ENCODE data around the gene JOSD2. TPM values are rescaled to one million over a fixed set of nuclear protein-coding genes. Genes with fewer than 3 reads are reported as not detected.
A peak's percentile ranks its signal among the peaks of the same experiment; 100 is the strongest.

The JOSD2 gene
- total RNA-seq, 1 experiment from 2014 or later = 21.9 TPM

- H3K27me3 ChIP-seq (replicated peaks) = peaks cover 39% of the 10 kb centered on the region
- H3K27ac ChIP-seq = no peak overlapping the region
Measured at GRCh38 chr19:50551034-50551714, 40.2 kb upstream of the JOSD2 start.

GRCh38 chr19:50550594-50550966 lies 39.6 kb upstream of the JOSD2 start:
- DNase-seq (ENCODE audit: low read depth in 1 of 2, low spot score in 2 of 2) = no peak
- Histone ChIP-seq H3K27me3 (replicated peaks) (peaks cover 34% of the 10 kb centered on the region), H3K36me3 (no peaks in the 10 kb centered on the region), H3K4me3 (no peak overlapping the region), H3K4me1 (replicated peaks) (no peaks in the 10 kb centered on the region), H3K9me3 (replicated peaks) (no peaks in the 10 kb centered on the region), H3K27ac (no peak overlapping the region)

More at GRCh38 chr19:50551034-50551714, 40.2 kb upstream of the JOSD2 start:
- Histone ChIP-seq H3K4me3 (no peak overlapping the region), H3K9me3 (replicated peaks) (no peaks in the 10 kb centered on the region), H3K36me3 (no peaks in the 10 kb centered on the region), H3K4me1 (replicated peaks) (no peaks in the 10 kb centered on the region)
- DNase-seq (ENCODE audit: low read depth in 1 of 2, low spot score in 2 of 2) = no peak

GRCh38 chr19:50549927-50550593 lies 39.1 kb upstream of the JOSD2 start:
- Histone ChIP-seq H3K9me3 (replicated peaks) (no peaks in the 10 kb centered on the region), H3K4me3 (no peak overlapping the region), H3K4me1 (replicated peaks) (no peaks in the 10 kb centered on the region), H3K27ac (no peak overlapping the region), H3K27me3 (replicated peaks) (peaks cover 29% of the 10 kb centered on the region), H3K36me3 (no peaks in the 10 kb centered on the region)
- DNase-seq (ENCODE audit: low read depth in 1 of 2, low spot score in 2 of 2) = no peak

GRCh38 chr19:50549059-50549926 lies 38.3 kb upstream of the JOSD2 start:
- no peak overlapping the region for H3K4me3 ChIP-seq
- H3K27ac ChIP-seq = no peak overlapping the region
- H3K27me3 ChIP-seq (replicated peaks) = peaks cover 23% of the 10 kb centered on the region
- H3K36me3 ChIP-seq = no peaks in the 10 kb centered on the region
- H3K9me3 ChIP-seq (replicated peaks) = no peaks in the 10 kb centered on the region
- no peak for DNase-seq (ENCODE audit: low read depth in 1 of 2, low spot score in 2 of 2)
- no peaks in the 10 kb centered on the region for H3K4me1 ChIP-seq (replicated peaks)

- H3K27me3 ChIP-seq (replicated peaks) = peaks cover 21% of the 10 kb centered on the region
- no peak overlapping the region for H3K27ac ChIP-seq
- H3K4me3 ChIP-seq = no peak overlapping the region
- no peaks in the 10 kb centered on the region for H3K9me3 ChIP-seq (replicated peaks)
- no peak for DNase-seq (ENCODE audit: low read depth in 1 of 2, low spot score in 2 of 2)
- no peaks in the 10 kb centered on the region for H3K36me3 ChIP-seq
- no peaks in the 10 kb centered on the region for H3K4me1 ChIP-seq (replicated peaks)
Measured at GRCh38 chr19:50548191-50549058, 37.4 kb upstream of the JOSD2 start.

DNA sequence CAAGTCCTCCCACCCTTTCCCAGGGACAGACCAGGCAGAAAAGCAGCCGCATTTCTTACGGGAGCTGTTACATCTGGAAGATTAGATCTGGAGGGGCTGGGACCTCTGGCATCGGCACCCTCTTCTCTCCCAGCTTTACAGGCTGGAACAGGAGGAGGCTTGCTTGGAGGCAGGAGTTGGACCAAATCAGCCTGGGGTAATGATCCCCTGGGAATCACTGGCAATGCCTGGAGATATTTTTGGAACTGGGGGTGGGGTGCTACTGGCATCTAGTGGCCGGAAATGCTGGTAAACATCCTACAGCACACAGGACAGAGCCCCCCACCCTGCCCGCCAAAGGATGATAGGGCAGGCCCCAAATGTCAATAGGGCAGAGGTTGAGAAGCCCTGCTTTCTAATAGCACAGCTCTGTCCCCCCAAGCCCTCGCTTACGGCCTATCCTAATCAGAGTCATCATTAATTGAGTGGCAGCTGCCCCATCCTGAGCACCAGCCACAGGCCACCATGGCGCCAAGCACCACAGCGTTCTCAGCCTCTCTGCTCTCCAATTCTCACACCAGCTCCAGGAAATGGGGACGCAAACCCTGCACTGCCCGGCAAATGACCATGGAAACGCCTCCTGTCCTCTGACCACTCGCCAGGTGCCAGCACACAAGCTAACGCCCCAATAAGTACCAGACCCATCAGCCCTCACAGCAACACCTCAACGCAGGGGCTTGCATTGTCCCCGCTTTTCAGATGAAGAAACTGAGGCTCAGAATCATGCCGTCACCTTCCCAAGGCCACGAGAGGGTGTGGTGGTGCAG lies 36.6 kb upstream of the JOSD2 start:
- H3K36me3 ChIP-seq = no peaks in the 10 kb centered on the region
- H3K4me1 ChIP-seq (replicated peaks) = no peaks in the 10 kb centered on the region
- no peak for DNase-seq (ENCODE audit: low read depth in 1 of 2, low spot score in 2 of 2)
- peaks cover 19% of the 10 kb centered on the region for H3K27me3 ChIP-seq (replicated peaks)
- H3K27ac ChIP-seq = no peak overlapping the region
- no peaks in the 10 kb centered on the region for H3K9me3 ChIP-seq (replicated peaks)
- no peak overlapping the region for H3K4me3 ChIP-seq

GRCh38 chr19:50546527-50547221 lies 35.7 kb upstream of the JOSD2 start:
- Histone ChIP-seq H3K27me3 (replicated peaks) (peaks cover 18% of the 10 kb centered on the region), H3K36me3 (no peaks in the 10 kb centered on the region), H3K9me3 (replicated peaks) (no peaks in the 10 kb centered on the region), H3K27ac (no peak overlapping the region), H3K4me1 (replicated peaks) (no peaks in the 10 kb centered on the region), H3K4me3 (no peak overlapping the region)
- DNase-seq (ENCODE audit: low read depth in 1 of 2, low spot score in 2 of 2) = no peak

- Histone ChIP-seq H3K4me1 (replicated peaks) (no peaks in the 10 kb centered on the region), H3K9me3 (replicated peaks) (no peaks in the 10 kb centered on the region), H3K4me3 (no peak overlapping the region), H3K36me3 (no peaks in the 10 kb centered on the region), H3K27ac (no peak overlapping the region), H3K27me3 (replicated peaks) (no peaks in the 10 kb centered on the region)
- DNase-seq (ENCODE audit: low read depth in 1 of 2, low spot score in 2 of 2) = no peak
Measured at GRCh38 chr19:50542943-50543342, 32.0 kb upstream of the JOSD2 start.

- Histone ChIP-seq H3K27ac (no peak overlapping the region), H3K4me3 (no peak overlapping the region), H3K36me3 (no peaks in the 10 kb centered on the region), H3K4me1 (replicated peaks) (no peaks in the 10 kb centered on the region), H3K9me3 (replicated peaks) (no peaks in the 10 kb centered on the region), H3K27me3 (replicated peaks) (0 out of 2 replicates have a peak, but pooled peaks cover under 1% of the 10 kb centered on the region)
- DNase-seq (ENCODE audit: low read depth in 1 of 2, low spot score in 2 of 2) = peak; percentile 47 to 76
Measured at GRCh38 chr19:50537769-50538230, 26.8 kb upstream of the JOSD2 start.

- H3K36me3 ChIP-seq = no peaks in the 10 kb centered on the region
- H3K4me1 ChIP-seq (replicated peaks) = no peaks in the 10 kb centered on the region
- H3K27me3 ChIP-seq (replicated peaks) = 0 out of 2 replicates have a peak, but pooled peaks cover 2% of the 10 kb centered on the region
- no peak overlapping the region for H3K27ac ChIP-seq
- H3K4me3 ChIP-seq = no peak overlapping the region
- no peak for DNase-seq (ENCODE audit: low read depth in 1 of 2, low spot score in 2 of 2)
- no peaks in the 10 kb centered on the region; the same call in 1 of the 2 replicates for H3K9me3 ChIP-seq (replicated peaks)
Measured at GRCh38 chr19:50537306-50537685, 26.3 kb upstream of the JOSD2 start.

- no peak for DNase-seq (ENCODE audit: low read depth in 1 of 2, low spot score in 2 of 2)
- 0 out of 2 replicates have a peak, but pooled peaks cover 2% of the 10 kb centered on the region for H3K27me3 ChIP-seq (replicated peaks)
- no peak overlapping the region for H3K4me3 ChIP-seq
Measured at GRCh38 chr19:50536662-50537305, 25.8 kb upstream of the JOSD2 start.

More at GRCh38 chr19:50536662-50537305, 25.8 kb upstream of the JOSD2 start:
- Histone ChIP-seq H3K4me1 (replicated peaks) (no peaks in the 10 kb centered on the region), H3K27ac (no peak overlapping the region), H3K36me3 (no peaks in the 10 kb centered on the region), H3K9me3 (replicated peaks) (no peaks in the 10 kb centered on the region; the same call in 1 of the 2 replicates)
